ENCODE measurements around the gene MECP2. TPM values are rescaled to one million over a fixed set of nuclear protein-coding genes. Genes with fewer than 3 reads are reported as not detected.

Gene MECP2
- total and polyA plus RNA-seq, 2 of the 13 experiments (the other 11 are each of a cell fraction or from before 2014, with no cell fraction given), result 7.9 to 18.1 TPM

DNA sequence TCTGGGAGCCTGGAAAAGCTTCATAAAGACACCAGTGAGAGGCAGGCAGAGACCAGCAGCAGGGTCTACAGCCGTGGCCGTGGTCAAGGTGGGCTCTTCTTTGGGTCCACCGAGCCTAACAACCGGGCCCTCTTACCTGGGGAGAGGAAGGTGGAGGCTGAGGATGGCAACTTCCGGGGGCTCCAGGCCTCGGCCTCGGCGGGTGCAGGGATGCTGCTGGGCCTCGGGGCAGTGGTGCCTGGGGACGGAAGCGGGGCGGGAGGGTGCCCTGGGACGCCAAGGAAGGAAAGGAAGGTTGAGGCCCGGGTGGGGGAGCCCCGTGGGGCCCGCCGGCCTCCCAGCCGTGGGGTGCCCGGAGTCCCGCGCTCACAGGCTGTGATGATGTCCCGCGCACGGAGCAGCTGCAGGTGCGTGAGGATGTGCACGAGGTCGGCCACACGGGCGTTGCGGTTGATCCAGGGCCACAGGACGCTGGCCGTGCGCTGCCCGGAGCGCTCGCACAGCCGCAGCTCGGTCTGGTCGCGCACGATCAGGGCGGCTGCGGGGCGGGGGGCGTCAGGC, 78.4 kb downstream of the MECP2 start:
- peak overlapping the region; percentile 78 for H3K4me2 ChIP-seq (ENCODE audit: low read depth, low read length)
- no peak overlapping the region for H2AFZ ChIP-seq (ENCODE audit: low read length)
- WGBS (ENCODE audit: low lambda C conversion rate), result no CpG with 5 or more reads among the region's 45 CpGs
- intact Hi-C loops (cut with micrococcal nuclease; ENCODE audit: unreplicated experiment), result no loop called here
- peak overlapping the region; percentile 78 for H3K9ac ChIP-seq (ENCODE audit: insufficient read depth, low read depth, low read length)
- peak overlapping the region; percentile 54 to 78 (median 71) for H3K4me3 ChIP-seq (replicated peaks in 1 of 3; ENCODE audit: insufficient read depth in 1 of 3, low read depth in 2 of 3, low read length in 3 of 3)
- H3K27me3 ChIP-seq (ENCODE audit: control insufficient read depth in 1 of 2, insufficient read depth in 2 of 2, low read length in 2 of 2), result no peaks in the 10 kb centered on the region
- peaks cover 15% of the 10 kb centered on the region for H3K79me2 ChIP-seq (ENCODE audit: insufficient read depth, low read length)
- H3K4me1 ChIP-seq (ENCODE audit: insufficient read depth, low read length), result peaks cover 42% of the 10 kb centered on the region
- in situ Hi-C loops (cut with HindIII; ENCODE audit: extremely low pct_ligation_motif_present, low pct_unique_long_range_greater_than_20kb), result no loop called here
- TF ChIP-seq GABPA (IDR thresholded peaks at IDR 0.05; ENCODE audit: low read depth, low read length), result no peak
- peak; percentile 42; the same call in 1 of the 2 replicates for TF ChIP-seq GABPA (CRISPR knock-in tag; IDR thresholded peaks at IDR 0.05; ENCODE audit: low read depth)
- TF ChIP-seq GABPB1 (CRISPR knock-in tag; IDR thresholded peaks at IDR 0.05), result peak; percentile 77
- TF ChIP-seq RBFOX2 (IDR thresholded peaks at IDR 0.05; ENCODE audit: low read depth, low read length), result peak; percentile 52; the same call in 1 of the 2 replicates
- TF ChIP-seq ZNF17 (CRISPR knock-in tag; IDR thresholded peaks at IDR 0.05), result no peak
- TF ChIP-seq, protein P1, sequence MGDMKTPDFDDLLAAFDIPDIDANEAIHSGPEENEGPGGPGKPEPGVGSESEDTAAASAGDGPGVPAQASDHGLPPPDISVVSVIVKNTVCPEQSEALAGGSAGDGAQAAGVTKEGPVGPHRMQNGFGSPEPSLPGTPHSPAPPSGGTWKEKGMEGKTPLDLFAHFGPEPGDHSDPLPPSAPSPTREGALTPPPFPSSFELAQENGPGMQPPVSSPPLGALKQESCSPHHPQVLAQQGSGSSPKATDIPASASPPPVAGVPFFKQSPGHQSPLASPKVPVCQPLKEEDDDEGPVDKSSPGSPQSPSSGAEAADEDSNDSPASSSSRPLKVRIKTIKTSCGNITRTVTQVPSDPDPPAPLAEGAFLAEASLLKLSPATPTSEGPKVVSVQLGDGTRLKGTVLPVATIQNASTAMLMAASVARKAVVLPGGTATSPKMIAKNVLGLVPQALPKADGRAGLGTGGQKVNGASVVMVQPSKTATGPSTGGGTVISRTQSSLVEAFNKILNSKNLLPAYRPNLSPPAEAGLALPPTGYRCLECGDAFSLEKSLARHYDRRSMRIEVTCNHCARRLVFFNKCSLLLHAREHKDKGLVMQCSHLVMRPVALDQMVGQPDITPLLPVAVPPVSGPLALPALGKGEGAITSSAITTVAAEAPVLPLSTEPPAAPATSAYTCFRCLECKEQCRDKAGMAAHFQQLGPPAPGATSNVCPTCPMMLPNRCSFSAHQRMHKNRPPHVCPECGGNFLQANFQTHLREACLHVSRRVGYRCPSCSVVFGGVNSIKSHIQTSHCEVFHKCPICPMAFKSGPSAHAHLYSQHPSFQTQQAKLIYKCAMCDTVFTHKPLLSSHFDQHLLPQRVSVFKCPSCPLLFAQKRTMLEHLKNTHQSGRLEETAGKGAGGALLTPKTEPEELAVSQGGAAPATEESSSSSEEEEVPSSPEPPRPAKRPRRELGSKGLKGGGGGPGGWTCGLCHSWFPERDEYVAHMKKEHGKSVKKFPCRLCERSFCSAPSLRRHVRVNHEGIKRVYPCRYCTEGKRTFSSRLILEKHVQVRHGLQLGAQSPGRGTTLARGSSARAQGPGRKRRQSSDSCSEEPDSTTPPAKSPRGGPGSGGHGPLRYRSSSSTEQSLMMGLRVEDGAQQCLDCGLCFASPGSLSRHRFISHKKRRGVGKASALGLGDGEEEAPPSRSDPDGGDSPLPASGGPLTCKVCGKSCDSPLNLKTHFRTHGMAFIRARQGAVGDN (CRISPR knock-in tag; IDR thresholded peaks at IDR 0.05), result peak; percentile 68
- TF ChIP-seq ZNF788 (CRISPR knock-in tag; IDR thresholded peaks at IDR 0.05; ENCODE audit: borderline replicate concordance), result no peak
- 0 out of 2 replicates have a peak, but pooled peaks have one; percentile 49 for TF ChIP-seq MYC (CRISPR knock-in tag; IDR thresholded peaks at IDR 0.05; ENCODE audit: borderline replicate concordance)
- TF ChIP-seq, protein P2, sequence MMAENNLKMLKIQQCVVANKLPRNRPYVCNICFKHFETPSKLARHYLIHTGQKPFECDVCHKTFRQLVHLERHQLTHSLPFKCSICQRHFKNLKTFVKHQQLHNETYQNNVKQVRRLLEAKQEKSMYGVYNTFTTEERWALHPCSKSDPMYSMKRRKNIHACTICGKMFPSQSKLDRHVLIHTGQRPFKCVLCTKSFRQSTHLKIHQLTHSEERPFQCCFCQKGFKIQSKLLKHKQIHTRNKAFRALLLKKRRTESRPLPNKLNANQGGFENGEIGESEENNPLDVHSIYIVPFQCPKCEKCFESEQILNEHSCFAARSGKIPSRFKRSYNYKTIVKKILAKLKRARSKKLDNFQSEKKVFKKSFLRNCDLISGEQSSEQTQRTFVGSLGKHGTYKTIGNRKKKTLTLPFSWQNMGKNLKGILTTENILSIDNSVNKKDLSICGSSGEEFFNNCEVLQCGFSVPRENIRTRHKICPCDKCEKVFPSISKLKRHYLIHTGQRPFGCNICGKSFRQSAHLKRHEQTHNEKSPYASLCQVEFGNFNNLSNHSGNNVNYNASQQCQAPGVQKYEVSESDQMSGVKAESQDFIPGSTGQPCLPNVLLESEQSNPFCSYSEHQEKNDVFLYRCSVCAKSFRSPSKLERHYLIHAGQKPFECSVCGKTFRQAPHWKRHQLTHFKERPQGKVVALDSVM (CRISPR knock-in tag; IDR thresholded peaks at IDR 0.05), result peak; percentile 26; the same call in 1 of the 2 replicates
- TF ChIP-seq NR2F1 (CRISPR knock-in tag; IDR thresholded peaks at IDR 0.05), result no peak
- TF ChIP-seq RFX1 (IDR thresholded peaks at IDR 0.05), result no peak
- TF ChIP-seq ZFY (CRISPR knock-in tag; IDR thresholded peaks at IDR 0.05), result peak; percentile 54
- no peak for TF ChIP-seq ARHGAP35 (CRISPR knock-in tag; IDR thresholded peaks at IDR 0.05; ENCODE audit: borderline replicate concordance)
- TF ChIP-seq ZFX (CRISPR knock-in tag; IDR thresholded peaks at IDR 0.05; ENCODE audit: low read depth), result peak; percentile 62
- ChIA-PET POLR2A (interaction anchor here (1.4 to 1.8 kb wide), 2 partner anchors 9 to 18 kb away, joined by 4 to 6 read pairs; no protein-coding TSS in a partner anchor), CTCF (ENCODE audit: low intra/inter-chr PET ratio, low total read pairs) (no interaction called here)
- H3K27ac ChIP-seq (ENCODE audit: extremely low read length, insufficient read depth, low read length), result peak overlapping the region; percentile 63
- H3K9me3 ChIP-seq (ENCODE audit: low read length), result no peaks in the 10 kb centered on the region
- FAIRE-seq, result no peak
- H3K36me3 ChIP-seq (replicated peaks in 1 of 2; ENCODE audit: control insufficient read depth in 1 of 2, insufficient read depth in 2 of 2, low read length in 2 of 2), result peaks cover 0 to 7% of the 10 kb centered on the region in 2 experiments; a peak in 1 of 5 replicates
- H4K20me1 ChIP-seq (ENCODE audit: insufficient read depth, low read length), result no peaks in the 10 kb centered on the region
- no TSS peak for BruUV-seq (replicated peaks)
- no peak for DNase-seq (ENCODE audit: low spot score)
- peak; percentile 6 for ATAC-seq
